Transverse colon (tissue), 4 donors: Measurements from ENCODE around the gene RUNDC3A. TPM values are rescaled to one million over a fixed set of nuclear protein-coding genes. Genes with fewer than 3 reads are reported as not detected.

Experiments used
- DNase-seq: peaks from one replicate; pipeline ENCODE4 v3.0.0-alpha.2; 2019
- H3K27ac ChIP-seq, 4 donors: fragments of 200-600 bp; sonication (generic); 2 replicates each; pipeline ENCODE4 v1.5.1; 2016 to 2018; ENCODE audit warnings: inconsistent platforms in 4 of 4
- H3K27me3 ChIP-seq: fragments of 200-600 bp; sonication (generic); 2 replicates; pipeline ENCODE4 v1.5.1; 2017; ENCODE audit warnings: inconsistent platforms
- H3K36me3 ChIP-seq, 4 donors: fragments of 200-600 bp; sonication (generic); 2 replicates each; pipeline ENCODE4 v1.5.1; 2017 to 2019; ENCODE audit warnings: inconsistent platforms in 4 of 4
- H3K4me1 ChIP-seq, 4 donors: fragments of 200-600 bp; sonication (generic); 2 replicates each; pipeline ENCODE4 v1.5.1; 2017 to 2020; ENCODE audit warnings: inconsistent platforms in 4 of 4
- H3K4me3 ChIP-seq, 4 donors: fragments of 200-600 bp; sonication (generic); 1 replicate in 1 of 4; 2 replicates in 3 of 4; pipeline versions ENCODE4 v1.5.1 to v1.6.1; 2017 to 2019; ENCODE audit warnings: inconsistent platforms in 4 of 4
- H3K9me3 ChIP-seq, 2 donors: fragments of 200-600 bp; sonication (generic); 2 replicates each; pipeline ENCODE4 v1.5.1; 2017 to 2019; ENCODE audit warnings: inconsistent platforms in 2 of 2
- EP300 ChIP-seq: sonication (generic); formaldehyde crosslinking; IDR thresholded peaks from one replicate; pipeline ENCODE4 v1.6.1; 2017; ENCODE audit warnings: antibody characterized with exemption, low read depth
- POLR2A ChIP-seq: fragments of 450-650 bp; IDR thresholded peaks from one replicate; pipeline ENCODE4 v1.6.1; 2016; ENCODE audit warnings: antibody characterized with exemption, mild to moderate bottlenecking, moderate library complexity
- POLR2AphosphoS5 ChIP-seq, 3 donors: sonication (generic); formaldehyde crosslinking; IDR thresholded peaks; one replicate each; pipeline ENCODE4 v1.6.1; 2016; ENCODE audit warnings: antibody characterized with exemption in 3 of 3
- WGBS, 2 donors: methylation state at CpG; one replicate each; pipeline ENCODE4 v1.1.5; 2018; ENCODE audit warnings: low coverage in 1 of 2; 5-methylcytosine and 5-hydroxymethylcytosine counted together
- in situ Hi-C, 4 donors: fragments of 200-750 bp; cut with MboI; loops; one replicate each; pipeline versions ENCODE4 v1.15.0 to v1.15.1; 2017; ENCODE audit warnings: low sequenced_read_pairs in 3 of 4, low pct_ligation_motif_present in 1 of 4, low pct_unique_long_range_greater_than_20kb in 1 of 4
- intact Hi-C: fragments of 100-400 bp; cut with DNase I; formaldehyde crosslinking; loops from one replicate; pipeline ENCODE4 v1.15.1; 2023; ENCODE audit warnings: low total_unique reads
- total RNA-seq, 4 donors: library from RNA; depleted of rRNA; stranded (reverse); fragments of >200 nt; gene quantifications; one replicate each; pipeline ENCODE4 v1.1.0, GENCODE V29; 2016
- TF ChIP-seq, protein P1 (sequence below), 5 experiments: fragments of 200-600 bp in 3 of 5; fragments of 450-650 bp in 2 of 5; sonication (generic) in 3 of 5; IDR thresholded peaks; 1 replicate in 2 of 5; 2 replicates in 3 of 5; pipeline ENCODE4 v1.5.1; 2016 to 2017; ENCODE audit warnings: antibody characterized with exemption in 5 of 5, inconsistent platforms in 3 of 5, mild to moderate bottlenecking in 2 of 5, moderate library complexity in 1 of 5

Gene RUNDC3A
- total RNA-seq, 4 donors from 2014 or later = 0.48 to 7.6 (median 1.1) TPM; not detected in 1

DNA sequence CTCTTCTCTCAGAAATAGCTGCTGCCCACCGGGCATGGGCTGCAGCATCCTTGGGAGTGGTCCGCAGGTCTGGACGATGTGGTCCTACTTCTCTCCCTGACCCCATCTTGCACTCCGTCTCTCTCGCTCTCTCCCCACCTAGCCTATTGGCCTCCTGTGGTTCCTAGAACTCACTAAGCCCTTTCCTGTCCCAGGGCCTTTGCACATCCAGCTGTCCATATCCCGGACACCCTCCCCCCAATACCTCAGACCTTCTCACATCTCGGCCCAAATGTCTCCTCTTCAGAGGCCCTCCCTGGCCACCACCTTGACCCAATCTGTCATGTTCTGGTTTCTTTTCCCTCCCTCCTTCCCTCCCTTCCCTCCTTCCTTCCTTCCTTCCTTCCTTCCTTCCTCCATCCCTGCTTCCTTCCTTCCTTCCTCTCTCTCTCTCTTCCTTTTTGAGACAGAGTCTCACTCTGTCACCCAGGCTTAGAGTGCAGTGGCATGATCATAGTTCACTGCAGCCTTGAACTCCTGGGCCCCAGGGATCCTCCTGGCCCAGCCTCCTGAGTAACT lies 45.0 kb upstream of the RUNDC3A start:
- 86 to 98% methylated on average over 6 to 7 of the region's 7 CpGs for WGBS, 2 donors
- DNase-seq = no peak
- no peaks in the 10 kb centered on the region for H3K36me3 ChIP-seq
- H3K4me1 ChIP-seq = no peaks in the 10 kb centered on the region
- no peaks in the 10 kb centered on the region for H3K27me3 ChIP-seq
- TF ChIP-seq, protein P1, sequence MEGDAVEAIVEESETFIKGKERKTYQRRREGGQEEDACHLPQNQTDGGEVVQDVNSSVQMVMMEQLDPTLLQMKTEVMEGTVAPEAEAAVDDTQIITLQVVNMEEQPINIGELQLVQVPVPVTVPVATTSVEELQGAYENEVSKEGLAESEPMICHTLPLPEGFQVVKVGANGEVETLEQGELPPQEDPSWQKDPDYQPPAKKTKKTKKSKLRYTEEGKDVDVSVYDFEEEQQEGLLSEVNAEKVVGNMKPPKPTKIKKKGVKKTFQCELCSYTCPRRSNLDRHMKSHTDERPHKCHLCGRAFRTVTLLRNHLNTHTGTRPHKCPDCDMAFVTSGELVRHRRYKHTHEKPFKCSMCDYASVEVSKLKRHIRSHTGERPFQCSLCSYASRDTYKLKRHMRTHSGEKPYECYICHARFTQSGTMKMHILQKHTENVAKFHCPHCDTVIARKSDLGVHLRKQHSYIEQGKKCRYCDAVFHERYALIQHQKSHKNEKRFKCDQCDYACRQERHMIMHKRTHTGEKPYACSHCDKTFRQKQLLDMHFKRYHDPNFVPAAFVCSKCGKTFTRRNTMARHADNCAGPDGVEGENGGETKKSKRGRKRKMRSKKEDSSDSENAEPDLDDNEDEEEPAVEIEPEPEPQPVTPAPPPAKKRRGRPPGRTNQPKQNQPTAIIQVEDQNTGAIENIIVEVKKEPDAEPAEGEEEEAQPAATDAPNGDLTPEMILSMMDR (IDR thresholded peaks at IDR 0.05) = no peak
- TF ChIP-seq EP300 = no peak
- no peak for TF ChIP-seq POLR2AphosphoS5 (IDR thresholded peaks at IDR 0.05)
- H3K4me3 ChIP-seq = no peak overlapping the region
- H3K27ac ChIP-seq = no peak overlapping the region
- no peaks in the 10 kb centered on the region for H3K9me3 ChIP-seq
- in situ Hi-C loops (no loop called here), intact Hi-C loops (no loop called here)

DNA sequence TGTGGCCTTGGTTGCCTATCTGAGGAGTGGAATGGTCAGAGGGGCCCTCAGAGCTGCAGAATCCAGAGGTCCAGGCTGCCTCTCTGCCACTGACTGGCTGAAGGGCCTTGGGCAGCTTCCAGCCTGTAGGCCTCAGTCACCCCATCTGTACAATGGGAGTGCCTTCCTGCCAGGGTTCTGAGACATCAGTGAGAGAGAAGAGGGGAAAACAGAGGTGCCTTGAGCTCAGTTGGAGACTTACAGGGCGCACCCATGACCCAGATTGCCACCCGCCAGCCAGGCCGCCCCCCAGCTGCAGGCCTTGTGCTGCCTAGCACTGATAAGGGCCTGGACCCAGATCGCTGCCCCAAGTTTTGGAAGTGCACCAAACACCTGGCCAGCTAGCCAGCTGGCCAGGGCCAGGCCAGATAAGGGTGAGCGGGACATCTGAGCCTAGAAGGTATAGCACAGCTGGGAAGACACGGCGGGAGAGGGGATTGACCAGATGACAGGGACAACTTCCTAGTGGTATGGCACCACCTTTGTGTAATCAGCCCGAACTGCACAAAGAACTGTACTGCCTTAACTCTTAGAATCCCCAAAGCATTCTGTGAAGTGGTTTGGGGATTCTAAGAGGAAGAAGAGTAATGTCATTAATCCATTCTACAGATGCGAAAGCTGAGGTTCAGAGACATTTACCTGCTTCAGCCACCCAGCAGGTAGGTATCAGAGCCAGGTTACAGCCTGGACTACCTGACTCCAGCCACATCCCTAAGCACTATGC lies 41.8 kb upstream of the RUNDC3A start:
- DNase-seq = no peak
- no peaks in the 10 kb centered on the region for H3K4me1 ChIP-seq
- H3K36me3 ChIP-seq = no peaks in the 10 kb centered on the region
- WGBS, 2 donors = 68% methylated on average over 9 of the region's 9 CpGs; no CpG with 5 or more reads in 1 of the 2 donors
- no peak overlapping the region for H3K27ac ChIP-seq
- TF ChIP-seq POLR2A = no peak
- TF ChIP-seq, protein P1 (IDR thresholded peaks at IDR 0.05) = no peak
- no peak for TF ChIP-seq EP300
- H3K27me3 ChIP-seq = no peaks in the 10 kb centered on the region
- H3K4me3 ChIP-seq = no peak overlapping the region
- H3K9me3 ChIP-seq = no peaks in the 10 kb centered on the region
- in situ Hi-C loops = no loop called here
- intact Hi-C loops = loop anchor here (5.0 kb wide), 1 partner anchor 339 kb away; no protein-coding TSS in a partner anchor

DNA sequence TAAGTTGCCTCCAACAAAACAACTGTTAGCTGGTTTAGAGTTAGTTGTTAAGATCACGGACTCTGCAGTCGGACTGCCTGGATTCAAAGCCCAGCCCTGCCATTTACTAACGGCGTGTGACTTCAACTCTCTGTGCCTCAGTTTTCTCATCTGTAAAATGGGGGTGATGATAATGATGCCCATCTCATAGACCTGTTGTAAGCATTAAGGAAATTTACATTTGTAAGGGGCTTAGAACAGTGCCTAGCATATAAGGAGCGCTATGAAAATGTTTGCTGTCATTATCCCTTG lies 41.3 kb upstream of the RUNDC3A start:
- H3K36me3 ChIP-seq = no peaks in the 10 kb centered on the region
- TF ChIP-seq POLR2AphosphoS5 (IDR thresholded peaks at IDR 0.05) = no peak
- no peak for TF ChIP-seq POLR2A
- TF ChIP-seq, protein P1 (IDR thresholded peaks at IDR 0.05) = no peak
- TF ChIP-seq EP300 = no peak
- H3K27me3 ChIP-seq = no peaks in the 10 kb centered on the region
- no peak overlapping the region for H3K4me3 ChIP-seq
- intact Hi-C loops = loop anchor here (5.0 kb wide), 1 partner anchor 340 kb away; no protein-coding TSS in a partner anchor
- WGBS, 2 donors = 92 to 100% methylated on average over 2 to 5 of the region's 5 CpGs
- no peaks in the 10 kb centered on the region for H3K9me3 ChIP-seq
- DNase-seq = no peak
- in situ Hi-C loops = no loop called here
- no peak overlapping the region for H3K27ac ChIP-seq
- no peaks in the 10 kb centered on the region for H3K4me1 ChIP-seq

DNA sequence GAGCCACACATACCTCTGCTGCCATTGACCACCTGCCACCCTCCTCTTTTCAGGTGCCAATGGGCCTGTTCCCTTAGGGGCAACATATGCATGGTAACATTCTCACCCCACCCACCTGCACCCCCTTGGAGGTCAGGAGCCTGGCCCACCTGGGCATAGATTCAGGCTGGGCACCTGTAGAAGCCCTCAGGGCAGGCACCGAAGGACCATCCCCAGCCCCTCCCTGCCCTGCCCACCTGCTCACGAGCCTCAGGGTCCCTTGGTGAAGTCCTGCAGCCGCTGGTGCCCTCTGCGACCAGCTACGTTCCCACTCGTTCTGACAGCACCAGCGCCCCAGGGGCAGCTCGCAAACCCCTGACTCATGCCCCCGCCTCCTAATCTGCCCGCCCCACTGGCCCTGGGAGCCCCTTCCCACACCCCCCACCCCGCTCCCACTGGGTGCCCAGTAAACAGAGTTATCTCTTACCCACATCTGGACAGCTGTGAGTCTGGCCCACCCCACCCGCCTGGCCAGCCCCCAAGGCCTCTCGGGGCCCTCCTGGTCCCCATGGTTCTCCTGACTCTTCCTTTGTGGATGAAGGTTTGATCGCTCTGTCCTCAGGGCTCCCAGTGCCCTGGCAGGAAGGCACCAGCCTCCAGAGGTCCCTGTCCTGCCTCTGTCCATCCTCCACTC lies 40.4 kb upstream of the RUNDC3A start, which contains the start of gene SLC4A1:
SLC4A1 (minus strand) TSS at position 318 of the 673 bp plus-strand sequence. CDS start 5,269 bp downstream, outside the sequence.
- 85 to 100% methylated on average over 1 to 13 of the region's 14 CpGs for WGBS, 2 donors
- intact Hi-C loops = loop anchor here (5.0 kb wide), 1 partner anchor 341 kb away; no protein-coding TSS in a partner anchor
- DNase-seq = no peak
- in situ Hi-C loops = no loop called here
- Histone ChIP-seq H3K27me3 (no peaks in the 10 kb centered on the region), H3K9me3 (no peaks in the 10 kb centered on the region), H3K4me1 (no peaks in the 10 kb centered on the region), H3K36me3 (no peaks in the 10 kb centered on the region), H3K27ac (no peak within 1 kb of the TSS), H3K4me3 (no peak within 1 kb of the TSS)
- TF ChIP-seq POLR2AphosphoS5 (IDR thresholded peaks at IDR 0.05) = no peak
- no peak for TF ChIP-seq EP300
- no peak for TF ChIP-seq POLR2A
- TF ChIP-seq, protein P1 (IDR thresholded peaks at IDR 0.05) = no peak
